ENCODE data around the gene BCL2L13.
"Not testable (repeated sequence)": the region's sequence is repeated elsewhere in the genome, so short reads cannot be mapped to it uniquely, and the experiment has no call there.

BCL2L13 gene

GRCh38 chr22:17629641-17630040, 8.9 kb upstream of the BCL2L13 start:
- Histone ChIP-seq H4K20me1 (peaks cover 0 to 31% (median 20%) of the 10 kb centered on the region in 11 experiments; a peak in 18 of 22 replicates), H3K9ac (peak overlapping the region in 4 of 11 experiments; percentile 93 to 98 (median 94); a peak in 6 of 22 replicates), H3K27ac (peak overlapping the region in 4 of 11 experiments; percentile 93 to 96 (median 94); a peak in 6 of 22 replicates), H3K4me3 (peak overlapping the region; percentile 89 to 98 (median 96); a peak in 15 of 20 replicates), H3K4me1 (peaks cover 23 to 46% (median 28%) of the 10 kb centered on the region in 10 experiments), H3K9me3 (replicated peaks in 1 of 11) (no peaks in the 10 kb centered on the region), H3K36me3 (peaks cover 7 to 24% (median 15%) of the 10 kb centered on the region in 11 experiments; a peak in 21 of 22 replicates), H3K4me2 (peak overlapping the region; percentile 73 to 97 (median 85)), H3K27me3 (no peaks in the 10 kb centered on the region)
- TF ChIP-seq Cebpa-rat (IDR thresholded peaks at IDR 0.05), result no peak

- no peak for TF ChIP-seq Cebpa-rat (IDR thresholded peaks at IDR 0.05)
- H4K20me1 ChIP-seq, result peaks cover 0 to 16% (median 8%) of the 10 kb centered on the region in 11 experiments; a peak in 13 of 22 replicates
- no peak overlapping the region for H3K9ac ChIP-seq
- H3K4me3 ChIP-seq, result no peak overlapping the region
- H3K4me2 ChIP-seq, result no peak overlapping the region
- H3K36me3 ChIP-seq, result peaks cover 0 to 10% (median 7%) of the 10 kb centered on the region in 11 experiments; a peak in 7 of 22 replicates
- no peaks in the 10 kb centered on the region for H3K27me3 ChIP-seq
- no peak overlapping the region for H3K27ac ChIP-seq
- H3K4me1 ChIP-seq, result peaks cover 23 to 32% (median 28%) of the 10 kb centered on the region in 10 experiments
- H3K9me3 ChIP-seq (replicated peaks in 1 of 11), result no peaks in the 10 kb centered on the region
These were observed 7.4 kb upstream of the BCL2L13 start for GRCh38 chr22:17631076-17631565.

- Histone ChIP-seq H3K36me3 (no peaks in the 10 kb centered on the region), H4K20me1 (no peaks in the 10 kb centered on the region), H3K9ac (no peak overlapping the region), H3K4me2 (no peak overlapping the region), H3K27ac (no peak overlapping the region), H3K27me3 (no peaks in the 10 kb centered on the region), H3K9me3 (replicated peaks in 1 of 11) (no peaks in the 10 kb centered on the region), H3K4me3 (no peak overlapping the region), H3K4me1 (peaks cover 17 to 27% (median 21%) of the 10 kb centered on the region in 10 experiments)
- TF ChIP-seq Cebpa-rat (IDR thresholded peaks at IDR 0.05), result no peak
These were observed 5.2 kb upstream of the BCL2L13 start for GRCh38 chr22:17633217-17633997.

- Histone ChIP-seq H3K27ac (no peak overlapping the region), H3K4me3 (no peak overlapping the region), H3K9ac (no peak overlapping the region), H3K36me3 (no peaks in the 10 kb centered on the region), H3K9me3 (replicated peaks in 1 of 11) (no peaks in the 10 kb centered on the region), H3K27me3 (no peaks in the 10 kb centered on the region), H3K4me2 (no peak overlapping the region), H3K4me1 (peaks cover 17 to 27% (median 21%) of the 10 kb centered on the region in 10 experiments), H4K20me1 (no peaks in the 10 kb centered on the region)
- TF ChIP-seq Cebpa-rat (IDR thresholded peaks at IDR 0.05), result no peak
These were observed 4.6 kb upstream of the BCL2L13 start for GRCh38 chr22:17633998-17634323.

- no peaks in the 10 kb centered on the region for H4K20me1 ChIP-seq
- H3K9ac ChIP-seq, result no peak overlapping the region
- H3K27ac ChIP-seq, result no peak overlapping the region
- H3K9me3 ChIP-seq (replicated peaks in 1 of 11), result no peaks in the 10 kb centered on the region
- H3K4me3 ChIP-seq, result no peak overlapping the region
- no peaks in the 10 kb centered on the region for H3K36me3 ChIP-seq
- H3K4me1 ChIP-seq, result peaks cover 12 to 23% (median 17%) of the 10 kb centered on the region in 10 experiments
- no peak overlapping the region for H3K4me2 ChIP-seq
- H3K27me3 ChIP-seq, result no peaks in the 10 kb centered on the region
- TF ChIP-seq Cebpa-rat (IDR thresholded peaks at IDR 0.05), result no peak
These were observed 3.9 kb upstream of the BCL2L13 start for GRCh38 chr22:17634696-17635095.

- peaks cover 18 to 30% (median 22%) of the 10 kb centered on the region in 10 experiments for H3K4me1 ChIP-seq
- H3K27me3 ChIP-seq; H3K4me3 ChIP-seq; H3K9ac ChIP-seq; H3K9me3 ChIP-seq (replicated peaks in 1 of 11); H4K20me1 ChIP-seq: not testable (repeated sequence)
- H3K36me3 ChIP-seq, result peaks cover 0 to 17% (median 9%) of the 10 kb centered on the region in 11 experiments; a peak in 15 of 22 replicates
- peak overlapping the region in 3 of 11 experiments; percentile 89 to 95 (median 91); a peak in 3 of 22 replicates for H3K4me2 ChIP-seq
- H3K27ac ChIP-seq, result 0 out of 22 replicates have a peak overlapping the region, but pooled peaks of 1 of the 11 experiments have one; percentile 97
These were observed 1.7 kb upstream of the BCL2L13 start for GRCh38 chr22:17636850-17637249.

- Histone ChIP-seq H3K27me3 (no peaks in the 10 kb centered on the region), H3K27ac (peak overlapping the region; percentile 92 to 98 (median 97)), H3K36me3 (peaks cover 0 to 25% (median 15%) of the 10 kb centered on the region in 11 experiments; a peak in 18 of 22 replicates), H3K9me3 (replicated peaks in 1 of 11) (peaks cover 0 to 14% (median 10%) of the 10 kb centered on the region in 11 experiments; a peak in 9 of 22 replicates), H3K4me2 (peak overlapping the region; percentile 74 to 95 (median 86)), H3K4me1 (peaks cover 18 to 30% (median 22%) of the 10 kb centered on the region in 10 experiments), H3K9ac (peak overlapping the region; percentile 89 to 98 (median 97)), H4K20me1 (no peaks in the 10 kb centered on the region; a peak in 1 of 22 replicates), H3K4me3 (peak overlapping the region; percentile 79 to 88 (median 86))
- no peak for TF ChIP-seq Cebpa-rat (IDR thresholded peaks at IDR 0.05)
These were observed 921 bp upstream of the BCL2L13 start for GRCh38 chr22:17637490-17638181.

GRCh38 chr22:17638182-17638431, 450 bp upstream of the BCL2L13 start:
- Histone ChIP-seq H3K36me3 (peaks cover 0 to 29% (median 19%) of the 10 kb centered on the region in 11 experiments; a peak in 18 of 22 replicates), H3K4me1 (peaks cover 18 to 30% (median 22%) of the 10 kb centered on the region in 10 experiments), H3K9me3 (replicated peaks in 1 of 11) (peaks cover 0 to 14% (median 10%) of the 10 kb centered on the region in 11 experiments; a peak in 9 of 22 replicates), H3K27me3 (no peaks in the 10 kb centered on the region), H3K9ac (peak overlapping the region; percentile 89 to 98 (median 97)), H3K27ac (peak overlapping the region; percentile 92 to 98 (median 97)), H3K4me3 (peak overlapping the region; percentile 79 to 88 (median 86)), H4K20me1 (no peaks in the 10 kb centered on the region; a peak in 1 of 22 replicates), H3K4me2 (peak overlapping the region; percentile 74 to 95 (median 86))
- no peak for TF ChIP-seq Cebpa-rat (IDR thresholded peaks at IDR 0.05)

GRCh38 chr22:17639247-17639741, 737 bp downstream of the BCL2L13 start:
- Histone ChIP-seq H3K4me1 (peaks cover 18 to 30% (median 22%) of the 10 kb centered on the region in 10 experiments), H3K4me3 (peak overlapping the region; percentile 79 to 88 (median 86)), H3K36me3 (peaks cover 0 to 40% (median 20%) of the 10 kb centered on the region in 11 experiments; a peak in 18 of 22 replicates), H3K4me2 (peak overlapping the region; percentile 74 to 95 (median 86)), H3K27ac (peak overlapping the region; percentile 92 to 98 (median 97)), H4K20me1 (no peaks in the 10 kb centered on the region; a peak in 1 of 22 replicates), H3K27me3 (no peaks in the 10 kb centered on the region), H3K9me3 (replicated peaks in 1 of 11) (peaks cover 0 to 14% (median 10%) of the 10 kb centered on the region in 11 experiments; a peak in 9 of 22 replicates), H3K9ac (peak overlapping the region; percentile 89 to 98 (median 97))
- TF ChIP-seq Cebpa-rat (IDR thresholded peaks at IDR 0.05), result no peak

All from BLaER1 treated with 17β-estradiol and CSF1 and Interleukin-3, amounts not matched to agents 10 nM and 100 nM (cell line).